ENCODE measurements around the gene BST1.
"Not testable (repeated sequence)": the region's sequence is repeated elsewhere in the genome, so short reads cannot be mapped to it uniquely, and the experiment has no call there.

Gene BST1

GRCh38 chr4:15712214-15712613 lies 9.3 kb downstream of the BST1 start:
- no peak for DNase-seq (ENCODE audit: low read depth)

- DNase-seq (ENCODE audit: low read depth), result no peak
Observed at GRCh38 chr4:15714141-15714540, 11.3 kb downstream of the BST1 start.

DNA sequence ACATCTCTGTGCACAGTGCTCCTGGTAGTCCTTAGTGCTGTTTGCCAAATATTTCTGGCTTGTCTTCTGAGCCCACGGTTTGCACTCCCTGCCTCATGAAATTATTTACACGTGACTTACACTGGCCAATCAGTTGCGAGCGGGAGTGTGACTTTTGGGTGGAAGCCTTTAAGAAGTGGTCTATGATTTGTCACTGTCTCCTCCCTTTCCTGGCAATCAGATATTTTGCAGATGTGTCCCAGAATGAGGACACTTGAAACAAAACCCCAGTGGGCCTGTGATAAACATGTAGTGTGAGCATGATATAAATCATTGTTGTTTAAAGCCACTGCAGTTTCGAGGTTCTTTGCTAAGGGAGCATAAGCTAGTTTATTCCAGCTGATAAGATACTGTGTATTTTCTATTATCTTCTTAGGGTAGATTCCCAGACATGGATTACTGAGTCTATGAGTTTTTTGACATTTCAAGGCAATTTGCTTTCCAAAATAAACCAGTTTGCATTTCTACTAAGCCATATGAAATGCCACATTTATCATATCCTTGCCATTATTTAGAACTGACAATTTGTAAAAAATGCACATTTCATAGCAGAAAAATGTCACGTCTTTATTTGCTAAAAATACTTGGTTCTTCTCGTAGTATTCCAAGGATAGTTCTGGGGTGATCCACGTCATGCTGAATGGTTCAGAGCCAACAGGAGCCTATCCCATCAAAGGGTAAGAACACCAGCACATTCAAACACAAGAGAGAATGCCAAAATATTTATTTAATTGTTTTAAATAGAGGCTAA lies 12.0 kb downstream of the BST1 start:
- no peak for DNase-seq (ENCODE audit: low read depth)

GRCh38 chr4:15716115-15716514 lies 13.2 kb downstream of the BST1 start:
- DNase-seq (ENCODE audit: low read depth), result no peak

DNA sequence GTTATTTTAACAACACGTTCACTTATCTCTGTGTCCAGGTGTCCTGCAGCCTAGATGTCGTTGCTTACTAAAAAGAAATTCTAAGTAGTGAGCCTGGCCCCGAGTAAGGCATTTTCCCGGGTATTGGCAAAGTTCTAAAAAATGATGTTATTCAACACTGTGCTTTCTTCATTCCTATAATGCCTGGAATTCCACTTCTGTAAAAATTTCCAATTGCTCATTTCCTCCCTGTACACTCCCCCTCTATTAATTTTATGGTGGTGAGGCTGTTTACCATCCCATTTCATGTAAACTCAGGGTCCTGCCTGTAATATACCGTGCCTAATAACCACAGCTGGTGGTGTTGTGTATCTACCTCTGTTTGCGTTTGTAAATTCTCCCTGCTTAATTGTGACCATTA lies 14.2 kb downstream of the BST1 start:
- DNase-seq (ENCODE audit: low read depth), result no peak

GRCh38 chr4:15717657-15718416 lies 15.0 kb downstream of the BST1 start:
- no peak for DNase-seq (ENCODE audit: low read depth)

GRCh38 chr4:15718465-15718864 lies 15.6 kb downstream of the BST1 start:
- DNase-seq (ENCODE audit: low read depth), result no peak

DNA sequence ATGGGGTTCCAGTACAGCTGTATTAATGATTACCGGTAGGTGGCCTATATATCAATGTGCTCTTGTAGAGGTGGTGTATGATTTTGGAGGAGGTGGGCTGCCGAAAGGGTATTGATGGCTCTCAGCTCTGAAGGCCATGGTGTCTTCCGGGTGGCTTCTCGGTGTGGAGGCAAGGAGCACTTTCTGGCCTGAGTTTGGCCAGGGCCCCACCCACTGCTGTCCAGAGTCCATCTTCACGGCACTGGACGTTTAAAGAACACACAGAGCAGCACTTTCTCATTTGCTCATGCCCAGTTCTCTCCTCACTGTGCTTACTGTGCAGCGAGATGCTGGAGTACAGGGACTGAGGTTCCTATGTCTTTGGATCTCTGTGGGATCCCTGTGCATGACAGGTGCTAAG lies 16.1 kb downstream of the BST1 start:
- DNase-seq (ENCODE audit: low read depth), result no peak

DNA sequence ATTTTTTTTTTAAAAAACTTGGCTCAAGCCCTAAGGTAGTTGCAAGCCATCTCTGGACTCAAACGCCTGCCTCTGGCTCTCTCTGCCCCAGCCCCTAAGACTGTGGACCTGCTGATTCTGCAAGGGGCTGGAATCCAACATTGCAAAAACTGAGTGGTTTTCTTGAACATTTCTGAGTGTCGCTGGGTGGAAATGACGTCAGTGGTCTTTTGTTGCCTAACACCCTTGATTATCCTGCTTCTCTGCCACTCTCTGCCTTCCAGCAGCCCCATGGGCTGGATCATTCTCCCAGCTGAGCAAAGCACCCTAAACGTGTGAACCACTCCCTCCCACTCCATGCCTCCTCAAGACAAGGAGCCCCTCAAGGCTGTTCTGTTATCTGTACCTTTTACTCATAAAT lies 16.6 kb downstream of the BST1 start:
- no peak for DNase-seq (ENCODE audit: low read depth)

- no peak for DNase-seq (ENCODE audit: low read depth)
Observed at GRCh38 chr4:15720851-15721250, 18.0 kb downstream of the BST1 start.

GRCh38 chr4:15725608-15726007 lies 22.7 kb downstream of the BST1 start:
- no peak for DNase-seq (ENCODE audit: low read depth)

DNA sequence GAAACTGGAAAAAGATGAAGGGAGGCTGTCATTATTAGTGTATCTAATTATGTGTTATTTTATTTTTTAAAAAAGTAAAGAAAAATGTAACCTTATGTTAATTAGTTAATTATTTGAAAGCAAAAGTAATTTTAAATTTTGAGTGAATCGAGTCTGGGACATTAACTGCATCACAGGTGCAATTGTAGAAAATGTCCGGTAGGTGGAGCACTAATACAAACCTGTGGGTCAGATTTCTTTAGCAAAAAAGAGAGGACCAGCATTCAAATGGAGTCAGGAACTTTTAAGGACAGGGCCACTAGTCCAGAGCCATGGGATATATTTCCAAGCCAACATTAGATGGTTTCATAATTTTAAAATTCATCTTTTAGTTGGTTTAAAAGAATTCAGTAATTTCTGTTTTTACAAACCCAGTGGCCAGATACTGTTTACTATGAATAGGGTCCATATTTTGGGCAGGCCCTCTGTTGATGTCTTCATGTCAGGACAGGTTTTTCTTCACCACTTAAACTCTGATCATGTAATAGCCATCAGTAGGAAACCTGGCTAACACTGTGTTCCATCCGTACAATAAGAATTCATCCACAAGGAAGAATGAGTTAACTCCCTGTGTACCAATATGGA lies 27.2 kb downstream of the BST1 start:
- DNase-seq (ENCODE audit: low read depth), result no peak

- DNase-seq (ENCODE audit: low read depth), result not testable (repeated sequence)
Observed at GRCh38 chr4:15733061-15733460, 30.2 kb downstream of the BST1 start.

DNA sequence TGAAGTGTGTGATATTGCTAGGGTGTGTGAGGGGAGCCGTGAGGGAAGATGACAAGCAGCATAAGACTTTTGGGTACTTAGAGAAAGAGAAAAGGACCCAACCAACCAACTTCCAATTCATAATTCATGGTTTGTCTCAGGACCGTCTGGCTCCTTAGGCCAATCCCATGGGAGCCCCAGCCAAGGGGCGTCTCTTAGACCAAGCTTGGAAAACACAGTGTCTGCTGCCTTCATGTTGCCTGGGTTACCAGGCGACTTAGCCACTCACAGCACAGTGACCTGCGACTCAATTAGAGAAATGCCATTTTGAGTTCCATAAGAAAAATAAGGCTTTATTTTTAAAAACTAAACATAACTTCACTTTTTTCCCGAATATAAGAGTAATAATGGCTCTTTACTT lies 32.7 kb downstream of the BST1 start:
- no peak for DNase-seq (ENCODE audit: low read depth)

GRCh38 chr4:15736514-15737050 lies 33.7 kb downstream of the BST1 start:
- DNase-seq (ENCODE audit: low read depth), result no peak

- DNase-seq (ENCODE audit: low read depth), result no peak
Observed at GRCh38 chr4:15737255-15737654, 34.4 kb downstream of the BST1 start.

DNA sequence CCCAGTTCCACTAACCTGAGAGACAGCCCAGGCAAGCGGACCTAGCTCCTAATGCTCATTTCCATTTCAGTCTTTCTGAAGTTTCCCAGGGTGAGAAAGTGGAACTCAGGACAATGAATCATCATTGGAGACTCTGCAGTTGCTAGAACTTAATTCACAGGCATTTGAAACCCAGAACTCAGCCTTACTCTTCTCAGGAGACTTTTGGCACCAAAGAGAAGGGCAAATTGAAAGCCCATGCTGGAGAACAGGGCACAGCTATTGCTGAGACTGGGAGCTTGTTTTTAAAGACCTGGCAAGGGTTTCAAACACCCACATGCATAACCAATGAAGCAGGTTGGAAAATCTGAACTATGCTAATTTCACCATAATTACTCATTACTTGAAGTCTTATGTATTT lies 36.0 kb downstream of the BST1 start:
- no peak for DNase-seq (ENCODE audit: low read depth)

- DNase-seq (ENCODE audit: low read depth), result no peak
Observed at GRCh38 chr4:15740764-15741404, 38.0 kb downstream of the BST1 start.

DNA sequence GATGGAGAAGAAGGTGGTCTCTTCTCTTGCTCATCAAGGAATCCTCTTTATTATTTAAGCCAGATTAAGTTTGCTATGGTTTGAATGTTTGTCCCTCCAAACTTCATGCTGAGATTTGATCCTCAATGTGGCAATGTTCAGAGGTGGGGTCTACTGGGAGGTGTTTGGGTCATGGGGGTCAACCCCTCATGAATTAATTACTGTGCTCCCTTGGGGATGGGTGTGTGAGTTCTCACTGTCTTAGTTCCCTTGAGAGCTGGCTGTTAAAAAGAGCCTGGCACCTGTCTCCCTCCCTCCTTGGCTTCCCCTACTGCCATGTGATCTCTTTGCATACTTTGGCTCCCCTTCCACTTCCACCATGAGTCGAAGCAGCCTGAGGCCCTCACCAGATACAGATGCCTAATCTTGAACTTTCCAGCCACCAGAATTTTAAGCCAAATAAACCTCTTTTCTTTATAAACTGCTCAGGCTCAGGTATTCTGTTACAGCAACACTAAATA lies 39.3 kb downstream of the BST1 start:
- DNase-seq (ENCODE audit: low read depth), result no peak

- DNase-seq (ENCODE audit: low read depth), result no peak
Observed at GRCh38 chr4:15742637-15743036, 39.8 kb downstream of the BST1 start.

DNA sequence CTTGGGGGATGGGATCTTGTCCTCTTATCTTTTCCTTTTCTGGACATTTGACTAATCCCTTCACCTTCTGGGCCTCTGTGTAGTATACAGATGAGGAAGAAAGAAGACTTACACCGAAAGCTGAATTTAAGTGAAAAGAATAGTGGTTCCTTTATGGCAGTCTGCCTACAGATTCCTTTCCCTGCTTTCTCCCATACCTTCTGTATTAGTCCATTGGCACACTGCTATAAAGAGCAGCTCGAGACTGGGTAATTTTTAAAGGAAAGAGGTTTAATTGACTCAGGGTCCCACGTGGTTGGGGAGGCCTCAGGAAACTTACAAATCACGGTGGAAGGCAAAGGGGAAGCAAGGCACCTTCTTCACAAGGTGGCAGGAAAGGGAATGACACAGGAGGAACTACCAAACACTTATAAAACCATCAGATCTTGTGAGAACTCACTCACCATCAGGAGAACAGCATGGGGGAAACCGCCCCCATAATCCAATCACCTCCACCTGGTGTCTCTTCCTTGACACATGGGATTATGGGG lies 41.2 kb downstream of the BST1 start:
- DNase-seq (ENCODE audit: low read depth), result no peak

DNA sequence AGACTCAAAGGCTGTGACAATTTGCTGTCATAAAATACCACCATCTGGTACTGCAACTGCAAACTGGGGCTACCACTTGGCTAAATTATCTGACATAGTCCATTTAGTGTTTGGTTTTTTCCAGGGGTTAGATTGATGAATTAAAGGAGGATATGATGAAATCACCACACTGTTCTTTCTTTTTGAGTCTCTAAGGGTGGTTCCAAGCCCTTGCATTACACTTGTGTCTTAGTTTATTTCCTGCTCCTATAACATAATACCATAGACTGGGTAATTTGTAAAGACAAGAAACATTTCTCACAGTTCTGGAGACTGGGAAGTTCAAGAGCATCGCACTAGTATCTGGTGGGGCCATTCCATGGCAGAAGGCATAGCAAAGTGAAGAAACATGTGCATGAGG lies 43.2 kb downstream of the BST1 start:
- DNase-seq (ENCODE audit: low read depth), result no peak

All from stimulated activated CD8-positive, alpha-beta memory T cell treated with anti-CD3 and anti-CD28 coated beads, Interleukin-4, amount 100 ng/mL, for 24 hours (primary cell).